Small intestine (tissue), 7 donors: Measurements from ENCODE around the gene ANKRD16. TPM values are rescaled to one million over a fixed set of nuclear protein-coding genes. Genes with fewer than 3 reads are reported as not detected.
"Not testable (repeated sequence)": the region's sequence is repeated elsewhere in the genome, so short reads cannot be mapped to it uniquely, and the experiment has no call there.

Source experiments
- DNase-seq, 2 donors: peaks; one replicate each; pipeline versions ENCODE4 v3.0.0 to v3.0.0-alpha.2; 2013
- FAIRE-seq: peaks from 2 replicates; lab custom pipeline; 2012; peaks lifted over from hg19 to GRCh38; lab: Jason Lieb, UNC
- H3K27ac ChIP-seq, 3 donors: one replicate each; pipeline ENCODE4 v1.5.1; 2013; ENCODE audit warnings: low read length in 2 of 3, mild to moderate bottlenecking in 2 of 3, control low read depth in 1 of 3, inconsistent platforms in 1 of 3, low read depth in 1 of 3, moderate library complexity in 1 of 3
- H3K27me3 ChIP-seq, 3 donors: one replicate each; pipeline ENCODE4 v1.6.1; 2013; ENCODE audit warnings: low read length in 3 of 3, inconsistent platforms in 1 of 3; ENCODE audit not compliant: control insufficient read depth in 3 of 3, insufficient read depth in 3 of 3
- H3K36me3 ChIP-seq, 3 donors: one replicate each; pipeline ENCODE4 v1.6.1; 2013; ENCODE audit warnings: low read length in 3 of 3, inconsistent platforms in 1 of 3, low read depth in 1 of 3, mild to moderate bottlenecking in 1 of 3, moderate library complexity in 1 of 3; ENCODE audit not compliant: control insufficient read depth in 3 of 3, insufficient read depth in 2 of 3
- H3K4me1 ChIP-seq, 3 donors: one replicate each; pipeline ENCODE4 v1.6.1; 2013; ENCODE audit warnings: low read length in 2 of 3, inconsistent platforms in 1 of 3, low read depth in 1 of 3, mild to moderate bottlenecking in 1 of 3, moderate library complexity in 1 of 3; ENCODE audit not compliant: control insufficient read depth in 3 of 3, insufficient read depth in 2 of 3
- H3K4me3 ChIP-seq, 3 donors: one replicate each; pipeline ENCODE4 v1.5.1; 2013; ENCODE audit warnings: low read length in 3 of 3, control low read depth in 1 of 3, inconsistent platforms in 1 of 3, low read depth in 1 of 3, mild to moderate bottlenecking in 1 of 3, moderate library complexity in 1 of 3
- H3K9me3 ChIP-seq, 2 donors: one replicate each; pipeline ENCODE4 v1.6.1; 2013; ENCODE audit warnings: low read depth in 1 of 2, low read length in 1 of 2; ENCODE audit not compliant: control insufficient read depth in 2 of 2, insufficient read depth in 1 of 2
- WGBS, 3 donors: extraction: QIAGEN DNeasy Blood & Tissue Kit; methylation state at CpG; one replicate each; pipeline ENCODE4 v1.1.7; 2013; 5-methylcytosine and 5-hydroxymethylcytosine counted together
- polyA plus RNA-seq, 4 donors: library from polyadenylated mRNA; stranded (reverse) in 3 of 4; unstranded in 1 of 4; fragments of 200-250 nt in 3 of 4; fragments of 120-200 nt in 1 of 4; gene quantifications; one replicate each; pipeline versions ENCODE4 v1.2.1 to v1.2.3, GENCODE V29; 2013
- donor health status: healthy with polysubstance abuse.
- donor health status: control.
- donor health status: control.
- donor health status: Bipolar disorder and iron deficiency.
- donor health status: healthy.

ANKRD16 gene
- polyA plus RNA-seq, 4 donors: 3.2 to 7.4 (median 5.0) TPM

DNA sequence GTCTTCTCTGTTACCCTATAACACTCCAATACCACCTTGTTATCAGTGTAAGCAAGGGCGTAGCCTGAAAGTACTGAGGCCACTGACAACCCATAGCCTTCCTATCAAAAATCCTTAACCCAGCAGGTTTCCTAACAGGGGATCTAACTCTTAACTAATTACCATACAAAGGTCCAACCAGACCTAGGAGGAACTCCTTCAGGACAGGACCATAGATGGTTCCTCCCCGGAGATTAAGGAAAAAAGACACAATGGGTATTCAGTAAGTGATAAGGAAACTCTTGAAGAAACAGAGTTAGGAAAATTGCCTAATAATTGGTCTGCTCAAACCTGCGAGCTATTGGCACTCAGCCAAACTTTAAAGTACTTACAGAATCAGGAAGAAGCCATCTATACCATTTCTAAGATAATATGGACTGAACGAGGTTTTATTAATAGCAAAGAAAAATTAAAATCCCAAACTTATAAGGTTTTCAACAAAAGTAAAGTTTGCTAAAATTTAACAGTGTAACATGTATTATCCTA, 22.5 kb downstream of the ANKRD16 start:
- H3K27me3 ChIP-seq: not testable (repeated sequence)

DNA sequence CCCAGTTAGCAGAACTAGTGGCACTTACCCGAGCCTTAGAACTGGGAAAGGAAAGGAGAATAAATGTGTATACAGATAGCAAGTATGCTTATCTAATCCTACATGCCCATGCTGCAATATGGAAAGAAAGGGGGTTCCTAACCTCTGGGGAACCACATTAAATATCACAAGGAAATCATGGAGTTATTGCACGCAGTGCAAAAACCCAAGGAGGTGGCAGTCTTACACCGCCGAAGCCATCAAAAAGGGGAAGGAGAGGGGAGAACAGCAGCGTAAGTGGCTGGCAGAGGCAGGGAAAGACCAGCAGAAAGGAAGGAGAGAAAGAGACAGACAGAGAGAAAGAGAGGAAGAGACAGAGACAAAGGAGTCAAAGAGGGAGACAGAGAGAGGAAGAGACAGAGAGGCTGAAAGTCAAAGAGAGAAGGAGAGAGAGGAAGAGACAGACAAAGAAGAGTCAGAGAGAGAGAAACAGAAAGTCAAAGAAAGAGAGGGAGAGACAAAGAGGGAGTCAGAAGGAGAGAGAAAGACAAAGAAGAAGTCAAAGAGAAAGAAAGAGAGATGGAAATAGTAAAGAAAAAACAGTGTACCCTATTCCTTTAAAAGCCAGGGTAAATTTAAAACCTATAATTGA, 23.1 kb downstream of the ANKRD16 start:
- H3K4me1 ChIP-seq, FAIRE-seq, DNase-seq, H3K4me3 ChIP-seq, H3K27ac ChIP-seq, H3K27me3 ChIP-seq: not testable (repeated sequence)
- H3K9me3 ChIP-seq: peaks cover 0 to 11% of the 10 kb centered on the region in 2 donors
- WGBS, 3 donors: 71 to 83% (median 72%) methylated on average over 5 of the region's 5 CpGs
- H3K36me3 ChIP-seq: peaks cover 0 to 24% (median 0%) of the 10 kb centered on the region in 3 donors

More for the DNA sequence above, 22.5 kb downstream of the ANKRD16 start:
- not testable (repeated sequence) for H3K27ac ChIP-seq, H3K4me3 ChIP-seq, FAIRE-seq, H3K4me1 ChIP-seq
- H3K9me3 ChIP-seq: peaks cover 0 to 11% of the 10 kb centered on the region in 2 donors
- peak in 1 of 2 donors; percentile 22 for DNase-seq
- WGBS, 3 donors: 30 to 44% (median 35%) methylated on average over 4 of the region's 4 CpGs
- H3K36me3 ChIP-seq: peaks cover 0 to 26% (median 0%) of the 10 kb centered on the region in 3 donors

DNA sequence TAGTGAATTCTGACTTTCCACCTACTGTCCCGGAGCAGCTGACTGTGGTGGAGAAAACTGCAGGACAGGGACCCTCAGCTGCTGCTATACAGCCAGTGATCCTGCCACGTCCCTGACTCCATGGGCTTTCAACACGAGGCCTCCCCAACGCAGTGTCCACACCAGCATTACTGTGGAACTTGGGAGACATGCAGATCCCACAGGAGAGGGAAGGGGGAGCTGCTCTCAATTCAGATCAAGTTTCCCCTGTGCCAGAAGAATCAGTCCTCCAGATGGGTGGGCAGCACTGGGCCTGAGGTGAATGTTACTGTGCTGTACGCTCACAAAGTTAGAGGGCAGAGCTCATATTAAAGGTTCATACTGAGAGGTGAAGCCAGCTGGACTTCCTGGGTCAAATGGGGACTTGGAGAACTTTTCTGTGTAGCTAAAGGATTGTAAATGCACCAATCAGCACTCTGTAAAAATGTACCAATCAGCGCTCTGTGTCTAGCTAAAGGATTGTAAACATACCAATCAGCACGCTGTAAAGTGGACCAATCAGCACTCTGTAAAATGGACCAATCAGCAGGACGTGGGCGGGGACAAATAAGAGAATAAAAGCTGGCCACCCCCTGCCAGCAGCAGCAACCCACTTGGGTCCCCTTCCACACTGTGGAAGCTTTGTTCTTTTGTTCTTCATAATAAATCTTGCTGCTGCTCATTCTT, 26.6 kb downstream of the ANKRD16 start:
- not testable (repeated sequence) for FAIRE-seq
- peak overlapping the region in 1 of 3 donors; percentile 51 for H3K27ac ChIP-seq

DNA sequence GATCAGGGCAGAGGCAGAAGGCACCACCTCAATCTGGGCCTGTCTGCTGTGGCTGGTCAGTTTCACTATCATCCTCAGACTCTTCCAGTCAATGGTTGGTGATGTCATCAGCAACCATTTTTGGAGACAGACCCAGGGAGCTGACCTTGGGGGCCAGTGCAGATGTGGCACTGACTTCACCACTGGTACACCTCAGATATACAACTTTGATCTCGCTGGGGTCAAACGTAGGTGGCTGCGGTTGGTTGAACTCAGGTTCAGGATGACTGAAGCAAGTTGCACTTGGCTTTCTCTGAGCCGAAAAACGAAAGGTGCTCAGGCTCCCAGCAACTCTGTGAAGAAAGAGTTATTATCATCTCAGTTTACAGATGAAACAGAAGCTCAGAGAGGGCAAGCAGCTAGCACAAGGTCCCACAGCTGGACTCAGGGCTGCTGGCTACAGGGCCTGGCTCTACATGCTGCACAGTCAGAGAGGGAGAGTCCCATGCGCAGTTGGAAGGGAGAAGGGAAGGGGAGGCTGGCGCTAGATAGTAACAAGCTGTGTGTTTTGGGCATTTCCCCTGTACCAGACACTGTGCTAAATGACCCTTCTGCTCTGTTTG, 27.2 kb downstream of the ANKRD16 start:
- no peaks in the 10 kb centered on the region for H3K27me3 ChIP-seq
- H3K36me3 ChIP-seq: peaks cover 0 to 14% (median 0%) of the 10 kb centered on the region in 3 donors
- DNase-seq (no peak), FAIRE-seq (no peak)
- WGBS, 3 donors: 87 to 95% (median 94%) methylated on average over 7 of the region's 7 CpGs
- H3K4me3 ChIP-seq: no peak overlapping the region
- H3K9me3 ChIP-seq: peaks cover 0 to 3% of the 10 kb centered on the region in 2 donors
- peak overlapping the region in 1 of 3 donors; percentile 51 for H3K27ac ChIP-seq
- H3K4me1 ChIP-seq: no peaks in the 10 kb centered on the region

More for the DNA sequence above, 26.6 kb downstream of the ANKRD16 start:
- not testable (repeated sequence) for H3K4me3 ChIP-seq, H3K27me3 ChIP-seq, DNase-seq, H3K9me3 ChIP-seq, H3K4me1 ChIP-seq
- peaks cover 0 to 14% (median 0%) of the 10 kb centered on the region in 3 donors for H3K36me3 ChIP-seq
- 89 to 98% (median 93%) methylated on average over 9 of the region's 9 CpGs for WGBS, 3 donors

DNA sequence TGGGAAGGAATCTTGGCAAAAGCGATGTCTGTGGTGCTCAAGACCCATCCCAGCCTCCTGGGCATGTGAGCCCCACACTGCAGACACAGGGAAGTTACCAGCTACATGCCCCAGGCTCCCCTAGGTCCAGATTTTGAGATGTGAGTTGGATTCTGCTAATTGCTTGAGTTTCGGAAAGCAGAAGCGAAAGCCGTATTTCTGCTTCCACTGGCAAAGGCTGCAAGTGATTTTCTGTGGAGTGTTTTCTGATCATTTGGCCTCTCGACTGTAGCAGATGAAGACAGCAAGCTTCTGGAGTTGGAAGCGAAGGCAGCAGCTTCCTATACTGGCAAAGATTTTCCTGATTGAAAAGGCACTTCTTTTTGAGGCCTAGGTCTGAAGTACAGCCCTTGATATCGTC, 29.6 kb downstream of the ANKRD16 start:
- H3K4me3 ChIP-seq: no peak overlapping the region
- H3K27me3 ChIP-seq: no peaks in the 10 kb centered on the region
- H3K4me1 ChIP-seq: no peaks in the 10 kb centered on the region
- H3K9me3 ChIP-seq: peaks cover 0 to 3% of the 10 kb centered on the region in 2 donors
- no peak overlapping the region for H3K27ac ChIP-seq
- WGBS, 3 donors: 78 to 92% (median 89%) methylated on average over 7 of the region's 7 CpGs
- peaks cover 0 to 14% (median 0%) of the 10 kb centered on the region in 3 donors for H3K36me3 ChIP-seq
- no peak for DNase-seq
- FAIRE-seq: no peak

DNA sequence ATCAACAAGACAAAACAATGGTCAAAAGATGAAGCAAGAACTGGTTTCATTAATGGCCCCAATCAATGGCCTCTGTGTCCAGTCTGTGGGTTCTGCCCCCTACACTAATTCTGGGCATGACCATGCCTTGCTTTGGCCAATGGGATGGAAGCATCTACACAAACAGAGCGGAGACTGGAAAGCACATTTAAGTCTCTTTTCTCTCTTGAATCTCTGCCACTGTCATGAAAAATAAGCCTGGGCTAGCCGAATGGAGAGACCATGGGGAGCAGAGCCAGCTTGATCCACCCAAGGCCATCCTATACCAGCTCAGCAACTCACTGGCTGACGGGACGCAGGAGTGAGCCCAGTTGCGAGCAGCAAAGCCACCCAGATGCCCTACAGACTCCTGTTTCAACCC, 30.9 kb downstream of the ANKRD16 start:
- WGBS, 3 donors: 86 to 97% (median 95%) methylated on average over 5 of the region's 5 CpGs
- H3K4me3 ChIP-seq: no peak overlapping the region

DNA sequence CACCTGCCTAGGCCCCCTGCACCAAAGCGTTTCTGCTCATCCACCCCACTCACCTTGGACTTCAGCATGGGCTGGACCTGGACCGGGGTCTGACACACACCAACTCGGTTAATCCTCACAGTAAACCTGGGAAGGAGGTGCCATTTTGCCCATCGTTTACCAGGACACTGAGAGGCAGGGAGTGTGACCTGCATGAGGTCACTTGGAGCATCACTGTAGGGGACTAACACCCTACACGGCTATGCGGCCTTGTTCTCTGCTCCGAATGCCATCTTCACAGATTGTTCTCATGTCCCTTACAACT, 33.0 kb downstream of the ANKRD16 start:
- Histone ChIP-seq H3K9me3 (no peaks in the 10 kb centered on the region), H3K4me1 (no peaks in the 10 kb centered on the region), H3K4me3 (no peak overlapping the region), H3K27me3 (no peaks in the 10 kb centered on the region), H3K27ac (no peak overlapping the region), H3K36me3 (no peaks in the 10 kb centered on the region)
- WGBS, 3 donors: 51 to 74% (median 72%) methylated on average over 7 of the region's 7 CpGs
- FAIRE-seq (no peak), DNase-seq (no peak)

More for the DNA sequence above, 30.9 kb downstream of the ANKRD16 start:
- peaks cover 0 to 3% of the 10 kb centered on the region in 2 donors for H3K9me3 ChIP-seq
- H3K27ac ChIP-seq: no peak overlapping the region
- H3K27me3 ChIP-seq: no peaks in the 10 kb centered on the region
- no peak for FAIRE-seq
- peaks cover 0 to 14% (median 0%) of the 10 kb centered on the region in 3 donors for H3K36me3 ChIP-seq
- DNase-seq: no peak
- H3K4me1 ChIP-seq: no peaks in the 10 kb centered on the region

DNA sequence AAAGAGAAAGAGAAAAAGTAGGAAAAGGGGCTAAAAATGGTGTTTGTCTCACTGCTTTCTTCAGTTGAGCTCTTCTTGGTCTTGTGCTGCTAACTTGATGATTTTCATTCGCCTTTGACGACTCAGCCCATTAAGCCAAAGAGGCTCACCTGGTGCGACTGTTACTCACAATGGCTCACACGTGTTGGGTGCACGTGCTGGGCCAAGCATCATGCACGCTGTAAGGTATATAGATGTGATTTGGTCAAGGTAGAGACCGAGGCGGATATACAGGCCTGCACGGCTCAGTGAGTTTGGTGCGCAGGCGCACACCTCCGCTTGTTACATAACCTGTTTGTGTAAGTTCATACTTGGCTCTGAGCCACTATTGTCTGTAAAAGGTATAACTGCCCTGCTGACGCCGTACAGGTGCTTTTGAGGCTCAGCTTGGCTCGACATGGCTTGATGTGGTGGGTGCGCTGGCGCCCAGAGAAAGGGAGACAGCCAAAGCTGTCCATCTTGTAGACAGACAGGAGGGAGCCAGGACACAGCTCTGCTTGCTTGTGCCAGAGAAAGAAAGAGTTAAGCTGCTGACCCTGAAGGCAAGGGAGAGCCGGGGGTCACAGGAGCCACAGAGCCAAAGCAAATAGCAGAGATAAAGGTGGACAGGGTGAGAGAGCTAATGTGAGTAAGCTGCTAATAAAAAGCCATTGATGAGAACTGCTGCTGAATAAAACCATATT, 33.6 kb downstream of the ANKRD16 start:
- FAIRE-seq: no peak
- Histone ChIP-seq H3K36me3 (no peaks in the 10 kb centered on the region), H3K4me1 (no peaks in the 10 kb centered on the region), H3K4me3 (no peak overlapping the region), H3K27ac (no peak overlapping the region), H3K27me3 (no peaks in the 10 kb centered on the region), H3K9me3 (no peaks in the 10 kb centered on the region)
- DNase-seq: no peak
- WGBS, 3 donors: 82 to 89% (median 87%) methylated on average over 18 of the region's 18 CpGs
